Measurements from ENCODE around the gene MEIS3.
"Not testable (repeated sequence)": the region's sequence is repeated elsewhere in the genome, so short reads cannot be mapped to it uniquely, and the experiment has no call there.

Gene MEIS3

GRCh38 chr19:47384533-47384932 is 34.8 kb downstream of the MEIS3 start:
- DNase-seq = not testable (repeated sequence)

DNA sequence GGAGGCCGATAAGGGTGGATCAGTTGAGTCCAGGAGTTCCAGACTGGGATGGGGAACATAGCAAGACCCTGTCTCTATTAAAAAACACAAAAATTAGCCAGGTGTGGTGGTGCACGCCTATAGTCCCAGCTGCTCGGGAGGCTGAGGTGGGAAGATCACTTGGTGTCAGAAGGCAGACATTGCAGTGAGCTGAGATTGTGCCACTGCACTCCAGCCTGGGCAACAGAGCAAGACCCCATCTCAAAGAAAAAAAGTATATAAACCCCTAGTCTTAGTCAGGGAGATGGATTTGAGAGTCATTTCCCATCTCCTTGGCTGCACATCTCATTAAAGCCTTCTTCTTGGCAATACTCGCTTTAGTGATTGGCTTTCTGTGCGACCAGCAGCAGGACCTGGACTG is 35.4 kb downstream of the MEIS3 start:
- DNase-seq = not testable (repeated sequence)

GRCh38 chr19:47381653-47382279 is 37.6 kb downstream of the MEIS3 start:
- no peak for DNase-seq

DNA sequence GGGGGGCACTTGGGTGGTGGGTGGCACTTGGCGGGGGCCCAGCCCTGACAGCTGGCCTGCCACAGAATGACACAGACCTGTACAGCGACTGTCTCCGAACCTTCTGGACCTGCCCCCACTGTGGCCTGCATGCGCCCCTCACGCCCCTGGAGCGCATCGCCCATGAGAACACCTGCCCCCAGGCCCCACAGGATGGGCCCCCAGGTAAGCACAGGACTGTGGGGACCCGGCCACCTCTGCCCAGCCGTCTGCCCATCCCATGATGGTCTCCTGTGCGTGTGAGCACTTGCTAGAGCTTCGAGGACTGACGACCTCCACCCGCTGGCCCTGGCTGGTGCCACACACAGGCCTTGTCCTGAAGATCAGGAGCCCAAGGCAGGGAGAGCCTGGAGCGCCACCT is 38.2 kb downstream of the MEIS3 start:
- DNase-seq = no peak

DNA sequence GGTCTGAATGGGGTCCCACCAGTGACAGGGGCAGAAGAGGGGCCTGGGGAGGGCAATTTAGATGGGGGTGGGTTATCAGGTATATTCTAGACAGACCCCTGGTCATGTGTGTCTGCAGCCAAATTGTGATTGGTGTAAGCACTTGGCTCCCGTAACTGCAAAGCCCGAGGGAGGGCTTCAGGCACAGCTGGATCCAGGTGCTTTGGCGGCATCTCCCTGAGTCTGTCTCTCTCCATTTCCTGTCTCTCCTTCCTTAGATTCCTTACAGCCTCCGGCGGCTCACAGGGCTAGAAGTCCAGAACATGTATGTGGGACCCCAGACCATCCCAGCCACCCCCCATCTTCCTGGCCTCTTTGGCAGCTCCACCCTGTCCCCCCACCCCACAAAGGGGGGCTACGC is 38.8 kb downstream of the MEIS3 start:
- no peak for DNase-seq

DNA sequence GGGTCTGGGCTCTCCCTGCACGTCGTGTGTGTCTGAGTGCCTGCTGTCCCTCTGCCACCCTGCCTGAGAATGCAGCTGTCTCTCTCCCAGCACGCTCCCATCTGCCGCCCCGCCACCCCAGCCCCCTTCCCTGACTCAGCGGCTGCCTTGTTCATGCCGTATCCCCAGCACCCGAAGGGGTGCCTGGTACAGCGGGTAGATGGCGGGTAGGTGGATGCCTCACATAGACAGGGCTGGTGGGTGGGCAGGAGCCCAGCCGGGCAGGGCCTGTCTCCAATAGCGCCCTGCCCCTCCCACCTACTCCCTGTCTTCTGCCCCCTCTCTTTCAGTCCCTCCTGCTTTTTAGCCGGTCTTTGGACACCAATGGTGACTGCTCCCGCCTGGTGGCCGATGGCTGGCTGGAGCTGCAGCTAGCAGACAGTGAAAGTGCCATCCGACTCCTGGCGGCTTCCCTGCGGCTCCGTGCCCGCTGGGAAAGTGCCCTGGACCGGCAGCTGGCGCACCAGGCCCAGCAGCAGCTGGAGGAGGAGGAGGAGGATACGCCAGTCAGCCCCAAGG is 39.9 kb downstream of the MEIS3 start:
- no peak for DNase-seq

DNA sequence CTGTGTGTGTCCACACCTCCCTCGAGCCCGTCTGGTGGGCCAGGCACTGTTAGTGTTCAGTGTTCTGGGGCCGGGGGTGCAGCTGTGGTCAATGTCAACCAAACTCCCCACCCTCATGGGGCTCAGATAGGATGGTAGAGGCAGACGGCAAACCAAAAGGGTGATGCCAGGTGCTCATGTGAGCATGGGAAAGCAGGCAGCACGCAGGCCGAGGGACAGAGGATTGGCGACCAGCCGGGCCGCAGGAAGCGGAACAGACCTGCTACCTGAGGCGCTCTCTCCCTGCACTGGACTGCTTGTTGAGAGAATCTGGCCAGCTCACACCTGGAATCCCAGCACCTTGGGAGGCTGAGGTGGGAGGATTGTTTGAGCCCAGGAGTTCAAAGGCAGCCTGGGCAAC is 41.1 kb downstream of the MEIS3 start:
- DNase-seq = no peak

- no peak for DNase-seq
These were observed 41.5 kb downstream of the MEIS3 start for GRCh38 chr19:47377801-47378200.

- DNase-seq = no peak
These were observed 42.1 kb downstream of the MEIS3 start for GRCh38 chr19:47377208-47377701.

DNA sequence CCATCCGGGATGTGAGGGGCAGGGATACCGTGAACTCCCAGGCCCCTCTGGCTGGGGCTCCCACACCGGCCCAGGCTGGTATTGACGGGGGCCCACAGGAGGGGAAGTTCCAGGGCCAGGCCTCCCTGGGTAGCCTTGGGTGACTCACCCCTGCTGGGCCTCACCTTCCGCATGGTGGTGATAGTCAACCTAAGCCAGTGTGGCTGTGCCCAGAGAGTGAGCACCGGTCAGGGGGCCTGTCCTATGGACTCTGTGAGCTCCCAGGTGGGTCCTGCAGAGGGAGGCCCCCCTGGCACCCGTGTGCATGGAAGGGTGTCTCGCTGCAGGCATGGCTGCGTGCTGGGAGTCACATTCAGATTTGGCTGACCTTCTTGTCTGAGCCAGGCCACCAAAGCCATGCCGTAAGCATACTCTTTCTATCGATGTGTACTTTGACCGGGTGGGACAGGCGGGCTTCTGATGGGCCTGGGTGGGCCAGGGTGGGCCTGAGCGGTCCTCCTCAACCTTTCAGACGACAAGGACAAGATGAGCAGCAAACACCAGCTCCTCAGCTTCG is 42.7 kb downstream of the MEIS3 start:
- no peak for DNase-seq

GRCh38 chr19:47375694-47376588 is 43.4 kb downstream of the MEIS3 start:
- DNase-seq = no peak

GRCh38 chr19:47374876-47375693 is 44.2 kb downstream of the MEIS3 start:
- DNase-seq = no peak

- no peak for DNase-seq
These were observed 45.8 kb downstream of the MEIS3 start for GRCh38 chr19:47373246-47374240.

DNA sequence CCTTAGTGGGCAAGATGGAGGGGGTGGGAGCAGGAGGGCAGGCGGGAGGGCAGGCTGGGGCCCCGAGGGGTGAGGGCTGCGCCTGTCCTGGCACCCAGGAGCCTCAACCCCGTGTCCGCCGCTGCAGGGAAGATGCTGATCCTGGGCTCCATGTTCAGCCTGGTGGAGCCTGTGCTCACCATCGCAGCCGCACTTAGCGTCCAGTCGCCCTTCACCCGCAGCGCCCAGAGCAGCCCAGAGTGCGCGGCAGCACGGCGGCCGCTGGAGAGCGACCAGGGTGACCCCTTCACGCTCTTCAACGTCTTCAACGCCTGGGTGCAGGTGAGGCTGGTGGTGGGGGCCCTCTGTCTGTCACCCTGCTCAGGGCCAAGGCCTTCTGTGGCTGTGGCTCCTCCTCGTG is 46.7 kb downstream of the MEIS3 start:
- no peak for DNase-seq

DNA sequence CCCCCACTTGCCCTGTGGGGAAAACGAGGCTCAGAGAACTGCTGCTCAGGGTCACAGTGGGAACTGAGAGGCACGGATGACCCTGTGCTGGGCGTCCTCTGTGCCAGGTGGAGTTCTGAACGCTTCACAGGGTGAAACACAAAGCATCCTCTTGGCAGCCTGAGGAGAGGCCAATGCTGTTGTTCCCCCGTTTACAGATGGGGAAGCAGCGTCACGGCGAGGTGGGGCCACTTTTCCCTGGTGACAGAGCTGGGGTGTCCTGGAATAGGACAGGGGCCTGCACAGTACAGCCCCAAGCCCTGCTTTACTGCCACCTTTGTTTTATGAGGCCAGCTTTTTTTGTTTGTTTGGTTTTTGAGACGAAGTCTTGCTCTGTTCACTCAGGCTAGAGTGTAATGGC is 48.1 kb downstream of the MEIS3 start:
- DNase-seq = no peak

- DNase-seq = no peak
These were observed 49.2 kb downstream of the MEIS3 start for GRCh38 chr19:47370045-47370611.

DNA sequence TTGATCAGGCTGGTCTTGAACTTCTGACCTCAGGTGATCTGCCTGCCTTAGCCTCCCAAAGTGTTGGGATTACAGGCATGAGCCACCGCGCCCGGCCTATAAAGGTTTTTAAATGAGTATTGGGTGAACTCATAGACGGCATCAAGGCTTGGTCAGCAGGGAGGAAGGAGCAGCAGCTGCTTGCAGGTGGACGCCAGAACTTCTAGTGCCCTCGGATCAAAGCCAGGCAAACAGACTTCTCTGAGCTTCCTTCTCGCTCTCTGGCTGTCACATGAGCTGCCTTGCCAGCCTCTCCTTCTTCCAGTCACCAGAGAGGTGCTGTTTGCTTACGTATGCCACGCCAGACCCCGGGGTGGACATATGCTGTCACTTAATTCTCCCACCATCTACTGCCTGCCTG is 53.9 kb downstream of the MEIS3 start:
- not testable (repeated sequence) for DNase-seq

- no peak for DNase-seq
These were observed 55.4 kb downstream of the MEIS3 start for GRCh38 chr19:47363758-47364531.

- DNase-seq = no peak
These were observed 57.0 kb downstream of the MEIS3 start for GRCh38 chr19:47362321-47362720.

DNA sequence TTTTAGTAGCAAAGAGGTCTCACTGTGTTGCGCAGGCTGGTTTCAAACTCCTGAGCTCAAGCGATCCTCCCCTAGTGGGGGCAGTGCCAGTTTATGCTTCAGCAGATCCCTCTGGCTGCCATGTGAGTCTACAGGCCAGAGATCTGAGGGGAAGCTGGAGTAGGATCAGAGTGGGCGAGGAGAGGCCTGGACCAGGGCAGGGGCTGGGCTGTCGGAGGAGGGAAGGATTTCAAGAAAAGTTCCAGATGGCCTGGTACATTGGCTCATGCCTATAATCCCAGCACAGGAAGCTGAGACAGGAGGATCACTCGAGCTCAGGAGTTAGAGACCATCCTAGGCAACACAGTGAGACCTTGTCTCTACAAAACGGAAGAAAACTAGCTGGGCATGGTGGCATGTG is 60.4 kb downstream of the MEIS3 start:
- DNase-seq = no peak
